Measurements from ENCODE around the gene NECTIN1. TPM values are rescaled to one million over a fixed set of nuclear protein-coding genes. Genes with fewer than 3 reads are reported as not detected.

Gene NECTIN1
- total and polyA plus RNA-seq, 2 experiments from 2014 or later: 3.6 to 7.4 TPM

DNA sequence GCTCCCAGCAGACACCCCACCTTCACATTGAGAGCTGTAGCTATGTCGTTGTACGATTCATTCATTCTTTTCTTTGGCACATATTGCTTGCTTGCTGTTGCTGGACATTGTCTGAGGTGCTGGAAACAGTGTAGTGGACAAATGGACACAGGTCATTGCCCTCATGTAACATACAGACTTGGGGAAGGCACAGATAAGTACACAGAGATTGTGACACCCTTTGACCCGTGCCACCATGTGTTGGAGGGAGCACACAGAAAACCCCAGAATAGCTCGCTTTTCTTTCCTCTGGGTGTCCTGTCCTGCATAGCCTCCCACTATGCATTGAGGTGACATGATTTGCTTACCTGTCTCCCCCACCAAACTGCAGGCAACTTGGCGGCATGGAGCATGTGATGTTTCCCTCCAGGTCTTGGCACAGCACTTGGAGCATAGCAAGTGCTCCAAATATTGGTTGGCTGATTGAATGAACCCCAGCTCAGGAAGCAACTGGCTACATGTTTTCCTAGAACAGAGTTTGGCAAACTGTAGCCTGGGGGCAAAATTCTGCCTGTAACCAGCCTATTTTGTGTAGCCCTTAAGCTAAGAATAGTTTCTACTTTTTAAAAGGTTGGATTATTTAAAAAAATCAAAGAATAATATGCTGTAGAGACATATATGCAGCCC, 30.9 kb upstream of the NECTIN1 start:
- DNase-seq (ENCODE audit: low spot score): no peak
- H3K4me2 ChIP-seq: no peak overlapping the region
- no peaks in the 10 kb centered on the region for H3K79me2 ChIP-seq
- no peak for TF ChIP-seq EZH2phosphoT487 (IDR thresholded peaks at IDR 0.05; ENCODE audit: low read depth, severe bottlenecking, unreplicated experiment)
- TF ChIP-seq, protein P1, sequence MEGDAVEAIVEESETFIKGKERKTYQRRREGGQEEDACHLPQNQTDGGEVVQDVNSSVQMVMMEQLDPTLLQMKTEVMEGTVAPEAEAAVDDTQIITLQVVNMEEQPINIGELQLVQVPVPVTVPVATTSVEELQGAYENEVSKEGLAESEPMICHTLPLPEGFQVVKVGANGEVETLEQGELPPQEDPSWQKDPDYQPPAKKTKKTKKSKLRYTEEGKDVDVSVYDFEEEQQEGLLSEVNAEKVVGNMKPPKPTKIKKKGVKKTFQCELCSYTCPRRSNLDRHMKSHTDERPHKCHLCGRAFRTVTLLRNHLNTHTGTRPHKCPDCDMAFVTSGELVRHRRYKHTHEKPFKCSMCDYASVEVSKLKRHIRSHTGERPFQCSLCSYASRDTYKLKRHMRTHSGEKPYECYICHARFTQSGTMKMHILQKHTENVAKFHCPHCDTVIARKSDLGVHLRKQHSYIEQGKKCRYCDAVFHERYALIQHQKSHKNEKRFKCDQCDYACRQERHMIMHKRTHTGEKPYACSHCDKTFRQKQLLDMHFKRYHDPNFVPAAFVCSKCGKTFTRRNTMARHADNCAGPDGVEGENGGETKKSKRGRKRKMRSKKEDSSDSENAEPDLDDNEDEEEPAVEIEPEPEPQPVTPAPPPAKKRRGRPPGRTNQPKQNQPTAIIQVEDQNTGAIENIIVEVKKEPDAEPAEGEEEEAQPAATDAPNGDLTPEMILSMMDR (IDR thresholded peaks at IDR 0.05; ENCODE audit: poor library complexity): no peak
- no peak overlapping the region for H3K4me3 ChIP-seq
- no peak overlapping the region for H3K27ac ChIP-seq
- no peaks in the 10 kb centered on the region for H3K9me2 ChIP-seq (replicated peaks; ENCODE audit: insufficient read depth)
- H3K36me3 ChIP-seq (replicated peaks; ENCODE audit: insufficient read depth, low read depth): no peaks in the 10 kb centered on the region
- WGBS (ENCODE audit: low lambda C conversion rate, missing lambda C conversion rate): 83% methylated on average over 5 of the region's 5 CpGs
- no peaks in the 10 kb centered on the region for H3K9me3 ChIP-seq (ENCODE audit: low read depth)
- no peaks in the 10 kb centered on the region for H3K4me1 ChIP-seq (ENCODE audit: insufficient read depth)
- H4K20me1 ChIP-seq (ENCODE audit: insufficient read depth, poor library complexity, severe bottlenecking): no peaks in the 10 kb centered on the region
- no peak overlapping the region for H2AFZ ChIP-seq
- no peaks in the 10 kb centered on the region for H3K27me3 ChIP-seq

DNA sequence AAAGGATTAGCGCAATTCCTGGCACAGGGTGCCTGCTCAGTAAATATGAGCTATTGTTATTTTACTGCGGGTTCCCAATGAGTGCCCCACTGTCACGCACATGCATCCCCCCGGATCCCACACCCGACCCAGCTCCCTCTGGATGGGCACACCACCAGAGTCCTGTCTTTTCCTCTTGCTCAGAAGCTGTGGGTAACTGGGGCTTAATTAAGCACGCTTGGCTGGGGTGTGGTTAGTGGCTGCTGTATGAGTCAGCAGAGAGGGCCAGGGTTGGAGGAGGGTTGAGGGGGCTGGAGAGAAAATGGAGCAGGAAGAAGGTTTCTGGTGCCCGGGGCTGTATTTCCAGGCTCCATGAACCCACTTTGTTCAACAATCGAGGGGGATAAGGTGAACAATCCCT, 30.3 kb upstream of the NECTIN1 start:
- no peaks in the 10 kb centered on the region for H3K36me3 ChIP-seq (replicated peaks; ENCODE audit: insufficient read depth, low read depth)
- H3K27ac ChIP-seq: no peak overlapping the region
- H3K4me1 ChIP-seq (ENCODE audit: insufficient read depth): no peaks in the 10 kb centered on the region
- H3K4me3 ChIP-seq: no peak overlapping the region
- peak; percentile 43 for DNase-seq (ENCODE audit: low spot score)
- no peak overlapping the region for H2AFZ ChIP-seq
- H3K9me3 ChIP-seq (ENCODE audit: low read depth): no peaks in the 10 kb centered on the region
- no peaks in the 10 kb centered on the region for H3K27me3 ChIP-seq
- H3K9me2 ChIP-seq (replicated peaks; ENCODE audit: insufficient read depth): no peaks in the 10 kb centered on the region
- no peaks in the 10 kb centered on the region for H4K20me1 ChIP-seq (ENCODE audit: insufficient read depth, poor library complexity, severe bottlenecking)
- 65% methylated on average over 8 of the region's 8 CpGs for WGBS (ENCODE audit: low lambda C conversion rate, missing lambda C conversion rate)
- H3K4me2 ChIP-seq: no peak overlapping the region
- TF ChIP-seq, protein P1 (IDR thresholded peaks at IDR 0.05; ENCODE audit: poor library complexity): no peak
- TF ChIP-seq EZH2phosphoT487 (IDR thresholded peaks at IDR 0.05; ENCODE audit: low read depth, severe bottlenecking, unreplicated experiment): no peak
- TF ChIP-seq EZH2 (IDR thresholded peaks at IDR 0.05; ENCODE audit: borderline replicate concordance): no peak
- H3K79me2 ChIP-seq: no peaks in the 10 kb centered on the region

DNA sequence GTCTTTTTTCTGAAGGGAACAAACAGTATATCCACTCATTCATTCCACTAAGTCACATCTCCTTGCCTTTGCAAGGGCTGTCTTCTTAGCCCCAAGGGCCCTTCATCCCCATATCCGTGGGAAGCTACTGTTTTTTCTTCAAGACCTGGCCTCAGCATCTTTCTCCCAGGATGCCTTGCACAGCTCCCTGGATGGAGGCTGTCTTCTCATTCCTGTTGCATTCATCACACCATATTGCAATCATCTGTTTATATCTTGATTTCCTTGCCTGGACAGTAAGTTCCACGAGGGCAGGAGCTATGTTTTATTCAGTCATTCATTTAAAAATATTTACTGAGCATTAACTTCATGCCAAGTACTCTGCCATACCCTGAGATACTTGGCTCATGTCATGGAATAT, 29.3 kb upstream of the NECTIN1 start:
- WGBS (ENCODE audit: low lambda C conversion rate, missing lambda C conversion rate): 50% methylated on average over 2 of the region's 2 CpGs
- no peaks in the 10 kb centered on the region for H3K27me3 ChIP-seq

More for the DNA sequence above, 29.3 kb upstream of the NECTIN1 start:
- no peak overlapping the region for H3K4me3 ChIP-seq
- TF ChIP-seq EZH2 (IDR thresholded peaks at IDR 0.05; ENCODE audit: borderline replicate concordance): no peak
- TF ChIP-seq, protein P1 (IDR thresholded peaks at IDR 0.05; ENCODE audit: poor library complexity): no peak
- no peak for TF ChIP-seq EZH2phosphoT487 (IDR thresholded peaks at IDR 0.05; ENCODE audit: low read depth, severe bottlenecking, unreplicated experiment)
- no peaks in the 10 kb centered on the region for H4K20me1 ChIP-seq (ENCODE audit: insufficient read depth, poor library complexity, severe bottlenecking)
- no peak overlapping the region for H2AFZ ChIP-seq
- H3K4me1 ChIP-seq (ENCODE audit: insufficient read depth): no peaks in the 10 kb centered on the region
- no peak overlapping the region for H3K27ac ChIP-seq
- no peaks in the 10 kb centered on the region for H3K36me3 ChIP-seq (replicated peaks; ENCODE audit: insufficient read depth, low read depth)
- no peak overlapping the region for H3K4me2 ChIP-seq
- H3K9me3 ChIP-seq (ENCODE audit: low read depth): no peaks in the 10 kb centered on the region
- no peaks in the 10 kb centered on the region for H3K9me2 ChIP-seq (replicated peaks; ENCODE audit: insufficient read depth)
- no peak for DNase-seq (ENCODE audit: low spot score)
- no peaks in the 10 kb centered on the region for H3K79me2 ChIP-seq
